ENCODE measurements around the gene PHACTR3. TPM values are rescaled to one million over a fixed set of nuclear protein-coding genes. Genes with fewer than 3 reads are reported as not detected.

Gene PHACTR3
- total and polyA plus RNA-seq, 2 of the 8 experiments (the other 6 are each of a cell fraction or from before 2014, with no cell fraction given), result 0.05 to 0.13 TPM

GRCh38 chr20:59786801-59787537 is 182.6 kb downstream of the PHACTR3 start:
- Histone ChIP-seq H4K8ac (ENCODE audit: extremely low read depth, insufficient read depth, low read length) (no peak overlapping the region), H3K4me3 (ENCODE audit: extremely low read depth in 1 of 4, insufficient read depth in 2 of 4, low read depth in 3 of 4, low read length in 4 of 4) (no peak overlapping the region), H3K36me3 (ENCODE audit: control insufficient read depth in 2 of 4, insufficient read depth in 4 of 4, low read length in 3 of 4) (no peaks in the 10 kb centered on the region), H3K79me1 (ENCODE audit: low read depth, low read length) (no peaks in the 10 kb centered on the region), H3K14ac (ENCODE audit: insufficient read length) (no peak overlapping the region), H3K18ac (ENCODE audit: extremely low read depth, low read length) (no peak overlapping the region), H2BK120ac (replicated peaks; ENCODE audit: low read depth, low read length) (no peak overlapping the region), H2AFZ (ENCODE audit: low read length) (no peak overlapping the region), H2BK12ac (ENCODE audit: low read depth, low read length) (no peak overlapping the region), H3K9me3 (ENCODE audit: insufficient read depth in 2 of 2, low read depth in 1 of 2, low read length in 1 of 2) (peaks cover 66 to 83% of the 10 kb centered on the region in 2 experiments), H3K27me3 (replicated peaks in 1 of 4; ENCODE audit: control insufficient read depth in 3 of 4, extremely low read depth in 1 of 4, insufficient read depth in 3 of 4, low read length in 3 of 4) (no peaks in the 10 kb centered on the region), H3K56ac (replicated peaks; ENCODE audit: insufficient read length, low read depth, low read length) (no peak overlapping the region), H3K4me2 (ENCODE audit: insufficient read depth in 1 of 2, low read depth in 2 of 2, low read length in 2 of 2) (no peak overlapping the region), H3K23me2 (ENCODE audit: low read depth, low read length) (no peaks in the 10 kb centered on the region), H3K4ac (replicated peaks; ENCODE audit: insufficient read length, low read depth, low read length) (no peak overlapping the region), H3K4me1 (replicated peaks in 1 of 4; ENCODE audit: control insufficient read depth in 3 of 4, insufficient read depth in 4 of 4, low read length in 3 of 4) (no peaks in the 10 kb centered on the region), H2BK5ac (ENCODE audit: low read depth, low read length) (no peak overlapping the region), H4K91ac (replicated peaks; ENCODE audit: insufficient read length, low read length) (no peak overlapping the region), H2AK5ac (ENCODE audit: low read depth, low read length) (no peak overlapping the region), H3K23ac (ENCODE audit: insufficient read length) (no peak overlapping the region), H4K20me1 (replicated peaks in 1 of 2; ENCODE audit: control insufficient read depth in 1 of 2, insufficient read depth in 2 of 2, low read length in 2 of 2) (no peaks in the 10 kb centered on the region), H3K79me2 (ENCODE audit: control insufficient read depth in 1 of 2, insufficient read depth in 2 of 2, low read length in 2 of 2) (no peaks in the 10 kb centered on the region), H2BK20ac (ENCODE audit: low read length) (no peak overlapping the region), H4K5ac (ENCODE audit: insufficient read length, low read depth, low read length) (no peak overlapping the region), H3K27ac (ENCODE audit: low read depth, low read length) (no peak overlapping the region), H2BK15ac (ENCODE audit: low read length) (no peak overlapping the region), H3K9ac (replicated peaks in 1 of 4; ENCODE audit: extremely low read depth in 1 of 4, low read depth in 3 of 4, low read length in 3 of 4) (no peak overlapping the region)
- no peak for FAIRE-seq
- no peak for TF ChIP-seq NANOG (IDR thresholded peaks at IDR 0.05; ENCODE audit: insufficient read depth, low read depth, low read length, poor library complexity, severe bottlenecking)
- TF ChIP-seq BACH1 (IDR thresholded peaks at IDR 0.05; ENCODE audit: low read length), result no peak
- no peak for TF ChIP-seq MAX (IDR thresholded peaks at IDR 0.05)
- no peak for TF ChIP-seq USF2 (IDR thresholded peaks at IDR 0.05; ENCODE audit: low read length)
- no peak for TF ChIP-seq CHD1 (IDR thresholded peaks at IDR 0.05; ENCODE audit: low read depth, low read length)
- TF ChIP-seq JUN (IDR thresholded peaks at IDR 0.05; ENCODE audit: low read depth, low read length), result no peak
- TF ChIP-seq EGR1 (IDR thresholded peaks at IDR 0.05; ENCODE audit: borderline replicate concordance, low read depth, low read length), result no peak
- TF ChIP-seq KDM4A (IDR thresholded peaks at IDR 0.05; ENCODE audit: low read depth, low read length, severe bottlenecking), result no peak
- TF ChIP-seq GTF2F1 (IDR thresholded peaks at IDR 0.05; ENCODE audit: borderline replicate concordance, low read depth, low read length), result no peak
- WGBS, 2 experiments (ENCODE audit: extremely low coverage in 1 of 2, insufficient coverage in 1 of 2, insufficient read length in 1 of 2, insufficient replicate concordance in 2 of 2, low coverage in 1 of 2, low lambda C conversion rate in 2 of 2, missing lambda C conversion rate in 1 of 2), result 73% methylated on average over 10 of the region's 10 CpGs; no CpG with 5 or more reads in 1 of the 2 experiments
- DNase-seq (ENCODE audit: low read depth in 1 of 2, low spot score in 2 of 2), result no peak
- ChIA-PET CTCF (ENCODE audit: partially characterized antibody) (interaction anchor here (0.7 kb wide), 1 partner anchor 14 kb away, joined by 3 read pairs; no protein-coding TSS in a partner anchor), POLR2A (ENCODE audit: partially characterized antibody) (no interaction called here)
